ENCODE measurements around the gene DGKB.

DGKB gene

DNA sequence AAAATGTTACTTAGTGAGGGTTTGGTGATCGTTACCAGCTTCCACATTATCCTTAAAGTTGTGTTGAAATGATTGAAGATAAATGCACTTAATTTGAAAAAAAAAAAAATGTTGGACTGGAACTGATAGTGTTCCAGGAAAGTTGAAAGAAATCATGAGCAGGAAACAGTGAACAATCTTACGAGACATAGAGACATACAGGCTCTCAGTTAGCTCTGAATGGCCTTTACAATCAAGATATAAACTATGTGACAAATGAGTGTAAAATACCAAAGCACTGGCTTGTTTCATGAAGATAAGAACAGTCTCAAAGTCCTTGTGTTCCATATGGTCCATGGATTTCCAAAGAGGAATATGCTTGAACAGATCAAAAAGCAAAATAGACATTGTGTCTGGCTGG lies 483.0 kb downstream of the DGKB start:
- H3K4me1 ChIP-seq (ENCODE audit: insufficient read depth, poor library complexity, severe bottlenecking): no peaks in the 10 kb centered on the region
- no peak overlapping the region for H3K27ac ChIP-seq (ENCODE audit: poor library complexity, severe bottlenecking)
- ATAC-seq (ENCODE audit: low read depth) (no peak), DNase-seq (ENCODE audit: low spot score) (no peak)
- H3K4me3 ChIP-seq (ENCODE audit: severe bottlenecking): no peak overlapping the region
- no peaks in the 10 kb centered on the region for H3K9me3 ChIP-seq (ENCODE audit: severe bottlenecking)
- TF ChIP-seq, protein P1, sequence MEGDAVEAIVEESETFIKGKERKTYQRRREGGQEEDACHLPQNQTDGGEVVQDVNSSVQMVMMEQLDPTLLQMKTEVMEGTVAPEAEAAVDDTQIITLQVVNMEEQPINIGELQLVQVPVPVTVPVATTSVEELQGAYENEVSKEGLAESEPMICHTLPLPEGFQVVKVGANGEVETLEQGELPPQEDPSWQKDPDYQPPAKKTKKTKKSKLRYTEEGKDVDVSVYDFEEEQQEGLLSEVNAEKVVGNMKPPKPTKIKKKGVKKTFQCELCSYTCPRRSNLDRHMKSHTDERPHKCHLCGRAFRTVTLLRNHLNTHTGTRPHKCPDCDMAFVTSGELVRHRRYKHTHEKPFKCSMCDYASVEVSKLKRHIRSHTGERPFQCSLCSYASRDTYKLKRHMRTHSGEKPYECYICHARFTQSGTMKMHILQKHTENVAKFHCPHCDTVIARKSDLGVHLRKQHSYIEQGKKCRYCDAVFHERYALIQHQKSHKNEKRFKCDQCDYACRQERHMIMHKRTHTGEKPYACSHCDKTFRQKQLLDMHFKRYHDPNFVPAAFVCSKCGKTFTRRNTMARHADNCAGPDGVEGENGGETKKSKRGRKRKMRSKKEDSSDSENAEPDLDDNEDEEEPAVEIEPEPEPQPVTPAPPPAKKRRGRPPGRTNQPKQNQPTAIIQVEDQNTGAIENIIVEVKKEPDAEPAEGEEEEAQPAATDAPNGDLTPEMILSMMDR (IDR thresholded peaks at IDR 0.05; ENCODE audit: poor library complexity, severe bottlenecking): no peak
- H3K36me3 ChIP-seq (ENCODE audit: low read depth): no peaks in the 10 kb centered on the region
- H3K27me3 ChIP-seq (ENCODE audit: insufficient read depth, poor library complexity, severe bottlenecking): no peaks in the 10 kb centered on the region

DNA sequence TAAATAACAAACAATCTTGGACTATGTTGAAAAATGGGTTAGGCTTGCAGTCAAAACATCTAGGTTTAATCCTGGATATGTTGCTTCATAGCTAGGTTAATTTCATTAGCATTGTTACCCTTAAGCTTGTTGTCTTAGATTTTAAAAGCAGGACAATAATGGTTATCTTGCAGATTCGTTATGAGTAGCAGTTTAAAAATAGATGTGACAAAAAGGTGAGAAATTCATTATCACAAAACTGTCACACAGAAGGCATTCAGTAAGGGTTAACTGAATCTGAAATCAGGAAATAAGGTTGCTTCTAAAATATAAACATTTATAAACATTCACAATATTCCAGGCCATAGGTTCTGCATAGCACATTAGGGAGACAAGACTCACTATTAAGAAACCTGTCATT lies 483.9 kb downstream of the DGKB start:
- DNase-seq (ENCODE audit: low spot score) (no peak), ATAC-seq (ENCODE audit: low read depth) (no peak)
- no peaks in the 10 kb centered on the region for H3K4me1 ChIP-seq (ENCODE audit: insufficient read depth, poor library complexity, severe bottlenecking)
- H3K36me3 ChIP-seq (ENCODE audit: low read depth): no peaks in the 10 kb centered on the region
- H3K4me3 ChIP-seq (ENCODE audit: severe bottlenecking): no peak overlapping the region
- TF ChIP-seq, protein P1 (IDR thresholded peaks at IDR 0.05; ENCODE audit: poor library complexity, severe bottlenecking): no peak
- H3K27ac ChIP-seq (ENCODE audit: poor library complexity, severe bottlenecking): no peak overlapping the region
- no peaks in the 10 kb centered on the region for H3K27me3 ChIP-seq (ENCODE audit: insufficient read depth, poor library complexity, severe bottlenecking)
- no peaks in the 10 kb centered on the region for H3K9me3 ChIP-seq (ENCODE audit: severe bottlenecking)

DNA sequence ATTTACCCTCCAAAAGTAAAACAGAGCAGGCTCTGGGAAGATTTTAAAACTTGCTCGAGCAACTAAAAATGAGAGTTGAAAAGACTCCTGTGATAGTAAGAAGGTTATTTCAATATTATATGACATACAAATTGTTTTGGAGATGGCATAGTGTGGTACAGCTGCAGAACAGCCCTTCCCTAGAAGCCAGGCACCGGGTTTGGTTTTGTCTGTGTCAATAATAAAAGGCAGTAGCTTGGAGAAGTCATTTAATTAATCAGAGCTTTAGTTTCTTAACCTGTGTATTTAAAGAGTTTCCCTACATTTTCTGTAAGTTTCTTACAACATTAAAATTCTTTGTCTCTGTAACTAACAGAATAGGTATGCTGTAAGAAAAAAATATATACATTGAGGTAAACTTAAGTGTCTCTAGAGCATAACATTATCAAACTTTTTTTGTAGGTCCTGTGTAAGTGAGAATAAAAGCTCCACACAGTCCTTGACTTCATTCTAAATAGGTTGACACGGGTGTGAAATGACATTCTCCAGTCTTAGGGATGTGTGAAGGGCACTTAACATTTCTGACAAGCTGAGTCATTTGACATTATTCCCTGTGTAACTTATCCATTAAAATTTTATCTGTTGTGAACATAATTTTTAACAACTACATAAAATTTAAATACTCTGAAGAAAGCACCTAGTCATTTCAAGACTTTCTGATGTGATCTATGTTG lies 488.1 kb downstream of the DGKB start:
- H3K4me3 ChIP-seq (ENCODE audit: severe bottlenecking): no peak overlapping the region
- DNase-seq (ENCODE audit: low spot score) (no peak), ATAC-seq (ENCODE audit: low read depth) (no peak)
- no peaks in the 10 kb centered on the region for H3K4me1 ChIP-seq (ENCODE audit: insufficient read depth, poor library complexity, severe bottlenecking)
- no peaks in the 10 kb centered on the region for H3K36me3 ChIP-seq (ENCODE audit: low read depth)
- H3K9me3 ChIP-seq (ENCODE audit: severe bottlenecking): no peaks in the 10 kb centered on the region
- H3K27me3 ChIP-seq (ENCODE audit: insufficient read depth, poor library complexity, severe bottlenecking): no peaks in the 10 kb centered on the region
- no peak overlapping the region for H3K27ac ChIP-seq (ENCODE audit: poor library complexity, severe bottlenecking)
- TF ChIP-seq, protein P1 (IDR thresholded peaks at IDR 0.05; ENCODE audit: poor library complexity, severe bottlenecking): no peak

DNA sequence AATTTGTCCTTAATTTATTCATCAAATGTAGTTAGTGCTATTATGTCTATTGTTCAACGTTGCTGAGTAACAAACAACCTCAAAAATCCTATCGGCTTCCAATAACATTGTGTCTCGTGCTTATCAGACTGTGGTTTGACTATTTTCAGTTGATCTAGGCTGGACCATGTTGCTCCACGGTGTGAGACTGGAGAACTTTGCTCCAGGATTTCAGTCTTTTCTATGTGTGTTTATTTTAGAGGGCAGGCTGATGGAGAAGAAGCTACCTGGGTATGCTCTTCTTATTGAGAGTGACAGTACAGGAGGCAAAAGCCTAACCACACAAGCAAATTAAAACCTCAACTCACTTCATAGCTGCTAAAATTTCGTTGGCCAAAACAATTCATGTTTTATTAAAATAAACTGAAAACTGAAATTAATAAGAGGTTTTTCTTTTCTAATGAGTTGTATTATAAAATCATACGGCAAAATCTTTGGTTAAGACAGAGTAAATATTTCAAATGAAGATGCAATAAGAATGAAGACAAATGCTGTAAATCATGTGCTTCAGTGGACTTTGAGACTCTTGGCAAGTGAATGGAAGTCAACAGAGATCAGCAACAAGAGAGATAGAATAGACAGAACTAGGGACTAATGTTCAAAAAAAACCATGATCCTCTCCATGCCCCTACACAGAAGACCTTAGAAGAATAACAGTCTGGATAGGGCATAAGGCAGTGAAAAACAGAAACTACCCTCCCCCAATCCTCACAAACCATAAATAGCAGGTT lies 495.1 kb downstream of the DGKB start:
- no peak for DNase-seq (ENCODE audit: low spot score)

More for the DNA sequence above, 495.1 kb downstream of the DGKB start:
- H3K27me3 ChIP-seq (ENCODE audit: insufficient read depth, poor library complexity, severe bottlenecking): no peaks in the 10 kb centered on the region
- H3K4me1 ChIP-seq (ENCODE audit: insufficient read depth, poor library complexity, severe bottlenecking): no peaks in the 10 kb centered on the region
- no peak overlapping the region for H3K4me3 ChIP-seq (ENCODE audit: severe bottlenecking)
- ATAC-seq (ENCODE audit: low read depth): no peak
- no peaks in the 10 kb centered on the region for H3K9me3 ChIP-seq (ENCODE audit: severe bottlenecking)
- H3K36me3 ChIP-seq (ENCODE audit: low read depth): no peaks in the 10 kb centered on the region
- TF ChIP-seq, protein P1 (IDR thresholded peaks at IDR 0.05; ENCODE audit: poor library complexity, severe bottlenecking): no peak
- no peak overlapping the region for H3K27ac ChIP-seq (ENCODE audit: poor library complexity, severe bottlenecking)

Measured in RWPE2 (cell line).